Panc1 (cell line): ENCODE results near the gene NUBP1. TPM values are rescaled to one million over a fixed set of nuclear protein-coding genes. Genes with fewer than 3 reads are reported as not detected.

Source experiments
- ATAC-seq: fragments of 200-7000 bp; cut with Tn5 transposase; 2 replicates; pipeline ENCODE4 v1.9.1; 2020; ENCODE audit warnings: mild to moderate bottlenecking, moderate library complexity
- BruUV-seq: library from RNA; stranded (reverse); fragments of 400-500 nt; replicated peaks from 2 replicates; lab custom pipeline; 2021; lab: Mats Ljungman, UMichigan
- CTCF ChIA-PET: fragments of 300-600 bp; sonication (Branson Sonifier 250); formaldehyde crosslinking; loops from one replicate; lab custom pipeline; 2022; ENCODE audit warnings: antibody characterized with exemption; lab: Charles Lee
- POLR2A ChIA-PET: fragments of 300-600 bp; sonication (Branson Sonifier 250); formaldehyde crosslinking; loops from one replicate; lab custom pipeline; 2022; ENCODE audit warnings: antibody characterized with exemption; lab: Charles Lee
- DNase-seq: peaks from one replicate; pipeline ENCODE4 v3.0.0-alpha.2; 2010; ENCODE audit warnings: low read depth, low spot score
- H3K27ac ChIP-seq: 2 replicates; pipeline ENCODE4 v1.5.1; 2011; ENCODE audit warnings: mild to moderate bottlenecking, low read length, inconsistent platforms
- H3K27me3 ChIP-seq: fragments of 200-500 bp; sonication (Bioruptor generic); 2 replicates; pipeline ENCODE4 v1.6.0; 2014; ENCODE audit warnings: low read length, inconsistent platforms; ENCODE audit not compliant: control insufficient read depth, insufficient read depth
- H3K36me3 ChIP-seq: fragments of 200-500 bp; sonication (Bioruptor generic); 2 replicates; pipeline ENCODE4 v1.5.1; 2014; ENCODE audit warnings: inconsistent platforms, mild to moderate bottlenecking, low read length, moderate library complexity; ENCODE audit not compliant: control insufficient read depth, insufficient read depth
- H3K4me1 ChIP-seq: 2 replicates; pipeline ENCODE4 v1.5.1; 2011; ENCODE audit warnings: inconsistent platforms, mild to moderate bottlenecking, low read length, moderate library complexity; ENCODE audit not compliant: control insufficient read depth, insufficient read depth
- H3K4me3 ChIP-seq, 2 experiments: 2 replicates each; pipeline ENCODE4 v1.5.1; 2011 to 2012; ENCODE audit warnings: low read depth in 2 of 2, low read length in 2 of 2, mild to moderate bottlenecking in 2 of 2, inconsistent platforms in 1 of 2, moderate library complexity in 1 of 2
- H3K9me3 ChIP-seq: fragments of 200-500 bp; sonication (Bioruptor generic); 2 replicates; pipeline ENCODE4 v1.5.1; 2014; ENCODE audit warnings: low read depth, mild to moderate bottlenecking, inconsistent platforms, low read length, moderate library complexity; ENCODE audit not compliant: control insufficient read depth, insufficient read depth
- CTCF ChIP-seq: fragments of 450-650 bp; IDR thresholded peaks from 2 replicates; pipeline ENCODE4 v1.5.1; 2017; ENCODE audit warnings: mild to moderate bottlenecking
- POLR2AphosphoS5 ChIP-seq: IDR thresholded peaks from 2 replicates; pipeline ENCODE4 v1.6.1; 2012; ENCODE audit warnings: mild to moderate bottlenecking, low read depth, low read length, moderate library complexity
- REST ChIP-seq, 2 experiments: IDR thresholded peaks; 2 replicates each; pipeline ENCODE4 v1.6.1; 2011 to 2012; ENCODE audit warnings: low read depth in 2 of 2, control low read depth in 1 of 2, low read length in 1 of 2, mild to moderate bottlenecking in 1 of 2, moderate library complexity in 1 of 2; ENCODE audit not compliant: insufficient read depth in 1 of 2
- SIN3A ChIP-seq: IDR thresholded peaks from 2 replicates; pipeline ENCODE4 v1.6.1; 2012; ENCODE audit warnings: low read depth, mild to moderate bottlenecking, low read length, moderate library complexity, borderline replicate concordance; ENCODE audit not compliant: insufficient read depth
- TCF7L2 ChIP-seq: IDR thresholded peaks from 2 replicates; pipeline ENCODE4 v1.6.1; 2011; ENCODE audit warnings: mild to moderate bottlenecking, low read depth, low read length, inconsistent platforms
- in situ Hi-C: cut with HindIII; loops from 2 replicates; pipeline ENCODE4 v1.10.0; 2016; ENCODE audit warnings: low sequenced_read_pairs, low pct_unique_long_range_greater_than_20kb
- intact Hi-C: fragments of 100-400 bp; cut with micrococcal nuclease; formaldehyde crosslinking; loops from one replicate; pipeline ENCODE4 v1.10.0; 2022; ENCODE audit not compliant: unreplicated experiment
- total RNA-seq: library from RNA; stranded (reverse); gene quantifications from one replicate; pipeline ENCODE4 v1.2.1, GENCODE V29; 2021; ENCODE audit not compliant: unreplicated experiment

Gene NUBP1
- total RNA-seq, 1 experiment from 2014 or later, result 27.5 TPM

- no peak overlapping the region for H3K4me3 ChIP-seq
- no peaks in the 10 kb centered on the region; the same call in 1 of the 2 replicates for H3K36me3 ChIP-seq
- H3K27ac ChIP-seq, result no peak overlapping the region
- POLR2A ChIA-PET, result no interaction called here
- ATAC-seq (no peak), DNase-seq (no peak)
- intact Hi-C loops, result no loop called here
- TF ChIP-seq REST (IDR thresholded peaks at IDR 0.05; ENCODE audit: insufficient read depth in 1 of 2, low read depth in 2 of 2, low read length in 1 of 2) (no peak), SIN3A (no peak), TCF7L2 (no peak), CTCF (no peak), POLR2AphosphoS5 (no peak)
- CTCF ChIA-PET, result no interaction called here
- in situ Hi-C loops, result no loop called here
- no peaks in the 10 kb centered on the region for H3K9me3 ChIP-seq
- H3K27me3 ChIP-seq, result no peaks in the 10 kb centered on the region
- H3K4me1 ChIP-seq, result no peaks in the 10 kb centered on the region
- no TSS peak for BruUV-seq
Measured at GRCh38 chr16:10762336-10763016, 18.8 kb downstream of the NUBP1 start.

- H3K36me3 ChIP-seq, result no peaks in the 10 kb centered on the region; the same call in 1 of the 2 replicates
- CTCF ChIA-PET, result no interaction called here
- in situ Hi-C loops, result no loop called here
- no peak overlapping the region for H3K4me3 ChIP-seq
- H3K27me3 ChIP-seq, result no peaks in the 10 kb centered on the region
- ATAC-seq (no peak), DNase-seq (no peak)
- POLR2A ChIA-PET, result no interaction called here
- BruUV-seq, result no TSS peak
- H3K4me1 ChIP-seq, result no peaks in the 10 kb centered on the region
- H3K27ac ChIP-seq, result no peak overlapping the region
- no peak for TF ChIP-seq SIN3A
- TF ChIP-seq CTCF, result no peak
- no peak for TF ChIP-seq REST (IDR thresholded peaks at IDR 0.05; ENCODE audit: insufficient read depth in 1 of 2, low read depth in 2 of 2, low read length in 1 of 2)
- TF ChIP-seq POLR2AphosphoS5, result no peak
- TF ChIP-seq TCF7L2, result no peak
- no peaks in the 10 kb centered on the region for H3K9me3 ChIP-seq
- intact Hi-C loops, result no loop called here
Measured at GRCh38 chr16:10763456-10763855, 19.8 kb downstream of the NUBP1 start.
